Spleen (tissue), 11 donors: ENCODE measurements around the gene FGGY. TPM values are rescaled to one million over a fixed set of nuclear protein-coding genes. Genes with fewer than 3 reads are reported as not detected.
A peak's percentile ranks its signal among the peaks of the same experiment; 100 is the strongest.

Experiments used
- DNase-seq: peaks from one replicate; pipeline ENCODE4 v3.0.0-alpha.2; 2020
- H3K27ac ChIP-seq, 8 donors: fragments of 200-600 bp; sonication (generic) in 7 of 8; 1 replicate in 4 of 8; 2 replicates in 4 of 8; pipeline versions ENCODE4 v1.5.0 to v1.8.0; 2016 to 2021; ENCODE audit warnings: inconsistent platforms in 4 of 8, mild to moderate bottlenecking in 4 of 8, moderate library complexity in 1 of 8
- H3K27me3 ChIP-seq, 7 donors: fragments of 200-600 bp; sonication (generic) in 6 of 7; replicated peaks in 1 of 7; 1 replicate in 4 of 7; 2 replicates in 3 of 7; pipeline versions ENCODE4 v1.5.0 to v1.8.0; 2016 to 2021; ENCODE audit warnings: inconsistent platforms in 3 of 7, mild to moderate bottlenecking in 1 of 7
- H3K36me3 ChIP-seq, 6 donors: fragments of 200-600 bp; sonication (generic) in 5 of 6; 1 replicate in 4 of 6; 2 replicates in 2 of 6; pipeline versions ENCODE4 v1.5.0 to v1.8.0; 2016 to 2021; ENCODE audit warnings: inconsistent platforms in 2 of 6
- H3K4me1 ChIP-seq, 6 donors: fragments of 200-600 bp; sonication (generic) in 5 of 6; 1 replicate in 3 of 6; 2 replicates in 3 of 6; pipeline versions ENCODE4 v1.5.0 to v1.8.0; 2016 to 2021; ENCODE audit warnings: inconsistent platforms in 3 of 6
- H3K4me3 ChIP-seq, 8 donors: fragments of 200-600 bp; sonication (generic) in 7 of 8; 1 replicate in 4 of 8; 2 replicates in 4 of 8; pipeline versions ENCODE4 v1.5.0 to v1.8.0; 2016 to 2021; ENCODE audit warnings: inconsistent platforms in 4 of 8, mild to moderate bottlenecking in 4 of 8, moderate library complexity in 2 of 8
- H3K9me3 ChIP-seq, 8 donors: fragments of 200-600 bp; sonication (generic) in 7 of 8; 1 replicate in 4 of 8; 2 replicates in 4 of 8; pipeline versions ENCODE4 v1.5.0 to v1.8.0; 2016 to 2021; ENCODE audit warnings: inconsistent platforms in 4 of 8
- CTCF ChIP-seq, 11 experiments: fragments of 200-600 bp in 7 of 11; fragments of 450-650 bp in 4 of 11; sonication (generic) in 4 of 11; IDR thresholded peaks in 8 of 11; conservative IDR thresholded peaks in 3 of 11; 1 replicate in 7 of 11; 2 replicates in 4 of 11; pipeline versions ENCODE4 v1.4.0 to v1.8.0; 2016 to 2021; ENCODE audit warnings: antibody characterized with exemption in 11 of 11, inconsistent platforms in 4 of 11, mild to moderate bottlenecking in 1 of 11
- POLR2A ChIP-seq, 3 donors: fragments of 450-650 bp; IDR thresholded peaks; one replicate each; pipeline ENCODE4 v1.5.1; 2017; ENCODE audit warnings: antibody characterized with exemption in 3 of 3, mild to moderate bottlenecking in 1 of 3
- POLR2AphosphoS5 ChIP-seq, 3 donors: sonication (generic); formaldehyde crosslinking; IDR thresholded peaks; one replicate each; pipeline ENCODE4 v1.5.1; 2017; ENCODE audit warnings: antibody characterized with exemption in 3 of 3
- WGBS, 5 donors: extraction: QIAGEN DNeasy Blood & Tissue Kit in 3 of 5; methylation state at CpG; one replicate each; pipeline versions ENCODE4 v1.1.5 to v1.1.7; 2013 to 2018; 5-methylcytosine and 5-hydroxymethylcytosine counted together
- intact Hi-C: fragments of 100-400 bp; cut with DNase I; formaldehyde crosslinking; loops from one replicate; pipeline ENCODE4 v1.15.0; 2023; ENCODE audit warnings: low total_unique reads
- polyA plus RNA-seq, 3 donors: library from polyadenylated mRNA; stranded (reverse); fragments of 200-250 nt; gene quantifications; one replicate each; pipeline ENCODE4 v1.2.1, GENCODE V29; 2013
- total RNA-seq, 7 donors: library from RNA; depleted of rRNA in 3 of 7; stranded (reverse); fragments of >200 nt in 3 of 7; fragmentation: NEBNext Ultra II Directional in 4 of 7; extraction: Animal tissue kit (Norgen Biotek cat#: 25700) in 4 of 7; gene quantifications; one replicate each; pipeline versions ENCODE4 v1.1.0 to v1.2.1, GENCODE V29; 2016 to 2021
- donor health status: healthy with polysubstance abuse.
- donor health status: DM: no; HTN: no; CAD: no; lungs with moderate emphysema.
- donor health status: DM: no; HTN: no; CAD: no.
- donor health status: Bipolar disorder and iron deficiency.
- donor health status: healthy.
- donor health status: DM: no; HTN: no; CAD: no.
- donor health status: DM: yes; HTN: yes; CAD: no.

The FGGY gene
- total and polyA plus RNA-seq, 10 donors: 1.7 to 27.8 (median 13.2) TPM

GRCh38 chr1:59308839-59309238 is 11.9 kb downstream of the FGGY start:
- Histone ChIP-seq H3K27me3 (no peaks in the 10 kb centered on the region), H3K9me3 (peaks cover 0 to 24% (median 18%) of the 10 kb centered on the region in 8 donors), H3K36me3 (no peaks in the 10 kb centered on the region), H3K4me3 (no peak overlapping the region), H3K27ac (no peak overlapping the region), H3K4me1 (peaks cover 0 to 3% (median 0%) of the 10 kb centered on the region in 6 donors)
- TF ChIP-seq POLR2AphosphoS5 (IDR thresholded peaks at IDR 0.05): no peak
- TF ChIP-seq POLR2A (IDR thresholded peaks at IDR 0.05): no peak
- TF ChIP-seq CTCF (IDR thresholded peaks at IDR 0.05 in 8 of 11, conservative IDR thresholded peaks at IDR 0.05 in 3 of 11): no peak
- intact Hi-C loops: no loop called here
- DNase-seq: no peak

GRCh38 chr1:59309392-59309791 is 12.5 kb downstream of the FGGY start:
- Histone ChIP-seq H3K36me3 (no peaks in the 10 kb centered on the region), H3K4me3 (no peak overlapping the region), H3K27ac (peak overlapping the region in 1 of 8 donors; percentile 0), H3K27me3 (no peaks in the 10 kb centered on the region), H3K9me3 (peaks cover 0 to 21% (median 16%) of the 10 kb centered on the region in 8 donors), H3K4me1 (peaks cover 0 to 3% (median 0%) of the 10 kb centered on the region in 6 donors)
- DNase-seq: no peak
- intact Hi-C loops: no loop called here
- TF ChIP-seq POLR2AphosphoS5 (IDR thresholded peaks at IDR 0.05) (no peak), CTCF (IDR thresholded peaks at IDR 0.05 in 8 of 11, conservative IDR thresholded peaks at IDR 0.05 in 3 of 11) (no peak), POLR2A (IDR thresholded peaks at IDR 0.05) (no peak)
- WGBS, 5 donors: 92 to 96% (median 95%) methylated on average over 5 of the region's 5 CpGs

GRCh38 chr1:59309795-59310548 is 13.1 kb downstream of the FGGY start:
- TF ChIP-seq CTCF (IDR thresholded peaks at IDR 0.05 in 8 of 11, conservative IDR thresholded peaks at IDR 0.05 in 3 of 11): no peak
- TF ChIP-seq POLR2A (IDR thresholded peaks at IDR 0.05): no peak
- no peak for TF ChIP-seq POLR2AphosphoS5 (IDR thresholded peaks at IDR 0.05)
- Histone ChIP-seq H3K27ac (peak overlapping the region in 1 of 8 donors; percentile 0), H3K4me3 (no peak overlapping the region), H3K4me1 (peaks cover 0 to 3% (median 0%) of the 10 kb centered on the region in 6 donors), H3K9me3 (peaks cover 0 to 15% (median 10%) of the 10 kb centered on the region in 8 donors), H3K36me3 (no peaks in the 10 kb centered on the region), H3K27me3 (no peaks in the 10 kb centered on the region)
- DNase-seq: no peak
- intact Hi-C loops: no loop called here
- WGBS, 5 donors: 83 to 86% (median 85%) methylated on average over 5 of the region's 5 CpGs

GRCh38 chr1:59310549-59311250 is 13.8 kb downstream of the FGGY start:
- TF ChIP-seq CTCF (IDR thresholded peaks at IDR 0.05 in 8 of 11, conservative IDR thresholded peaks at IDR 0.05 in 3 of 11) (no peak), POLR2A (IDR thresholded peaks at IDR 0.05) (no peak), POLR2AphosphoS5 (IDR thresholded peaks at IDR 0.05) (no peak)
- H3K4me1 ChIP-seq: peaks cover 0 to 9% (median 0%) of the 10 kb centered on the region in 6 donors
- H3K27ac ChIP-seq: peak overlapping the region in 1 of 8 donors; percentile 0
- peaks cover 0 to 8% (median 3%) of the 10 kb centered on the region in 8 donors for H3K9me3 ChIP-seq
- WGBS, 5 donors: 80 to 95% (median 90%) methylated on average over 5 of the region's 5 CpGs
- no peaks in the 10 kb centered on the region for H3K36me3 ChIP-seq
- no peak for DNase-seq
- H3K4me3 ChIP-seq: no peak overlapping the region
- intact Hi-C loops: no loop called here
- H3K27me3 ChIP-seq: no peaks in the 10 kb centered on the region
